OCI-LY1 (cell line): ENCODE measurements around the gene RLN3.
"Not testable (repeated sequence)": the region's sequence is repeated elsewhere in the genome, so short reads cannot be mapped to it uniquely, and the experiment has no call there.

Source experiments
- H2AFZ ChIP-seq: fragments of 200-600 bp; sonication (generic), shearing (Covaris generic); 2 replicates; pipeline ENCODE4 v1.6.0; 2014; ENCODE audit warnings: antibody characterized with exemption, mild to moderate bottlenecking, low read length
- H3F3A ChIP-seq: fragments of 200-600 bp; sonication (generic), shearing (Covaris generic); 2 replicates; pipeline ENCODE4 v1.6.0; 2014; ENCODE audit warnings: mild to moderate bottlenecking, antibody characterized with exemption, low read length, moderate library complexity; ENCODE audit not compliant: insufficient read depth
- H3K27ac ChIP-seq: fragments of 200-600 bp; sonication (generic); 2 replicates; pipeline ENCODE4 v1.5.1; 2014; ENCODE audit warnings: low read length, mixed run types, mild to moderate bottlenecking, low read depth; ENCODE audit not compliant: poor library complexity, severe bottlenecking
- H3K27me3 ChIP-seq: fragments of 200-600 bp; sonication (generic); 2 replicates; pipeline ENCODE4 v1.6.0; 2014; ENCODE audit warnings: antibody characterized with exemption, mild to moderate bottlenecking, low read length, moderate library complexity; ENCODE audit not compliant: insufficient read depth
- H3K36me3 ChIP-seq: fragments of 200-600 bp; sonication (generic); 2 replicates; pipeline ENCODE4 v1.6.1; 2014; ENCODE audit warnings: mild to moderate bottlenecking, antibody characterized with exemption, low read length, moderate library complexity, mixed read lengths; ENCODE audit not compliant: insufficient read depth
- H3K4me1 ChIP-seq: fragments of 200-600 bp; sonication (generic); 2 replicates; pipeline ENCODE4 v1.5.1; 2014; ENCODE audit warnings: mild to moderate bottlenecking, low read length, moderate library complexity; ENCODE audit not compliant: insufficient read depth, severe bottlenecking
- H3K4me2 ChIP-seq: fragments of 200-600 bp; sonication (generic), shearing (Covaris generic); 2 replicates; pipeline ENCODE4 v1.6.1; 2014; ENCODE audit warnings: low read length
- H3K4me3 ChIP-seq: fragments of 200-600 bp; sonication (generic); 2 replicates; pipeline ENCODE4 v1.5.1; 2014; ENCODE audit warnings: low read length, low read depth, mild to moderate bottlenecking, mixed read lengths; ENCODE audit not compliant: poor library complexity, severe bottlenecking
- H3K79me2 ChIP-seq: fragments of 200-600 bp; shearing (Covaris generic); 2 replicates; pipeline ENCODE4 v1.6.1; 2016; ENCODE audit warnings: mixed run types, low read length, mixed read lengths; ENCODE audit not compliant: insufficient read depth
- H3K9ac ChIP-seq: fragments of 200-600 bp; sonication (generic), shearing (Covaris generic); 2 replicates; pipeline ENCODE4 v1.6.1; 2014; ENCODE audit warnings: mild to moderate bottlenecking, low read length, mixed read lengths
- H3K9me2 ChIP-seq: fragments of 200-600 bp; sonication (generic), shearing (Covaris generic); 2 replicates; pipeline ENCODE4 v1.6.1; 2014; ENCODE audit warnings: low read depth, mild to moderate bottlenecking, low read length, mixed read lengths
- H3K9me3 ChIP-seq: fragments of 200-600 bp; shearing (Covaris generic); 2 replicates; pipeline ENCODE4 v1.6.1; 2014; ENCODE audit warnings: low read length, mixed read lengths
- H4K20me1 ChIP-seq: fragments of 200-600 bp; sonication (generic), shearing (Covaris generic); 2 replicates; pipeline ENCODE4 v1.6.0; 2016; ENCODE audit warnings: mild to moderate bottlenecking, low read length; ENCODE audit not compliant: insufficient read depth
- EZH2 ChIP-seq: fragments of 200-600 bp; sonication (generic), shearing (Covaris generic); IDR thresholded peaks from 2 replicates; pipeline ENCODE4 v1.8.0; 2017; ENCODE audit warnings: borderline replicate concordance, mixed run types, mild to moderate bottlenecking, antibody characterized with exemption, low read length, moderate library complexity, mixed read lengths
- TF ChIP-seq, protein P1 (sequence below): fragments of 200-600 bp; sonication (generic), shearing (Covaris generic); IDR thresholded peaks from 2 replicates; pipeline ENCODE4 v1.5.1; 2017; ENCODE audit warnings: mild to moderate bottlenecking, antibody characterized with exemption, low read length, moderate library complexity, mixed read lengths

RLN3 gene

DNA sequence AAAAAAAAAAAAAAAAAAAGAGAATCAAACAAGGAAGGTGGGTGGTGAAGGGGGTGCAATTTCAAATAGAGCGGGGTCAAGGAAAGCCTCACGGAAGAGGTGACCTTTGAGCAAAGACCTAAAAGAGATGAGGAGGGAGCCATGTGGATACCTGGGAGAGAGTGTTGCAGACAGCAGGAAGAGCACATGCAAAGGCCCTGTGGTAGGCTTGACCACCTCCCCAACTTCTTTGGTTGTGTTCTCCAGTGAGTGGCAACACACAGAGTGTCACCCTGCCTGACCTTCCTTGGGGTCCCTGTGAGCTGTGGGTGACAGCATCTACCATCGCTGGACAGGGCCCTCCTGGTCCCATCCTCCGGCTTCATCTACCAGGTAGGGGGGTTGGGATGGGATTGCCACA is 22.6 kb downstream of the RLN3 start:
- H4K20me1 ChIP-seq, result no peaks in the 10 kb centered on the region
- no peak overlapping the region for H3K4me2 ChIP-seq
- H3K4me3 ChIP-seq, result no peak overlapping the region
- no peaks in the 10 kb centered on the region for H3K4me1 ChIP-seq
- H3K27ac ChIP-seq, result no peak overlapping the region
- 0 out of 2 replicates have a peak, but pooled peaks cover 3% of the 10 kb centered on the region for H3K9me3 ChIP-seq
- no peaks in the 10 kb centered on the region for H3K27me3 ChIP-seq
- H2AFZ ChIP-seq, result no peak overlapping the region
- no peak for TF ChIP-seq EZH2
- TF ChIP-seq, protein P1, sequence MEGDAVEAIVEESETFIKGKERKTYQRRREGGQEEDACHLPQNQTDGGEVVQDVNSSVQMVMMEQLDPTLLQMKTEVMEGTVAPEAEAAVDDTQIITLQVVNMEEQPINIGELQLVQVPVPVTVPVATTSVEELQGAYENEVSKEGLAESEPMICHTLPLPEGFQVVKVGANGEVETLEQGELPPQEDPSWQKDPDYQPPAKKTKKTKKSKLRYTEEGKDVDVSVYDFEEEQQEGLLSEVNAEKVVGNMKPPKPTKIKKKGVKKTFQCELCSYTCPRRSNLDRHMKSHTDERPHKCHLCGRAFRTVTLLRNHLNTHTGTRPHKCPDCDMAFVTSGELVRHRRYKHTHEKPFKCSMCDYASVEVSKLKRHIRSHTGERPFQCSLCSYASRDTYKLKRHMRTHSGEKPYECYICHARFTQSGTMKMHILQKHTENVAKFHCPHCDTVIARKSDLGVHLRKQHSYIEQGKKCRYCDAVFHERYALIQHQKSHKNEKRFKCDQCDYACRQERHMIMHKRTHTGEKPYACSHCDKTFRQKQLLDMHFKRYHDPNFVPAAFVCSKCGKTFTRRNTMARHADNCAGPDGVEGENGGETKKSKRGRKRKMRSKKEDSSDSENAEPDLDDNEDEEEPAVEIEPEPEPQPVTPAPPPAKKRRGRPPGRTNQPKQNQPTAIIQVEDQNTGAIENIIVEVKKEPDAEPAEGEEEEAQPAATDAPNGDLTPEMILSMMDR, result no peak
- no peak overlapping the region for H3K9ac ChIP-seq
- no peaks in the 10 kb centered on the region for H3K9me2 ChIP-seq
- no peaks in the 10 kb centered on the region for H3K79me2 ChIP-seq
- no peaks in the 10 kb centered on the region for H3K36me3 ChIP-seq
- no peaks in the 10 kb centered on the region for H3F3A ChIP-seq

DNA sequence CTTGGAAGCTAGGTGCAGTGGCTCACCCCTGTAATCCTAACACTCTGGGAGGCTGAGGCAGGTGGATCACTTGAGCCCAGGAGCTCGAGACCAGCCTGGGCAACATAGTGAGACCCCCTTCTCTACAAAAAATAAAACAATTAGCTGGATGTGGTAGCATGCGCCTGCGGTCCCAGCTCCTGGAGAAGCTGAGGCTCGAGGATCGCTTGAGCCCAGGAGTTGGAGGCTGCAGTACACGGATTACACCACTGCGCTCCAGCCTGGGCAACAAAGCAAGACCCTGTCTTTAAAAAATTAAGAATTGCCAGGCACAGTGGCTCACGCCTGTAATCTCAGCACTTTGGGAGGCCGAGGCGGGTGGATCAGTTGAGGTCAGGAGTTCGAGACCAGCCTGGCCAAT is 23.0 kb downstream of the RLN3 start:
- not testable (repeated sequence) for H3K4me2 ChIP-seq, H3F3A ChIP-seq, H3K9ac ChIP-seq, H3K9me3 ChIP-seq, H3K79me2 ChIP-seq, H3K4me1 ChIP-seq, H3K36me3 ChIP-seq, H3K4me3 ChIP-seq, H4K20me1 ChIP-seq, H2AFZ ChIP-seq, H3K9me2 ChIP-seq, H3K27ac ChIP-seq, H3K27me3 ChIP-seq

GRCh38 chr19:14051980-14052379 is 24.0 kb downstream of the RLN3 start:
- TF ChIP-seq EZH2, result no peak
- TF ChIP-seq, protein P1, result no peak
- H3K27me3 ChIP-seq, result no peaks in the 10 kb centered on the region
- H3K36me3 ChIP-seq, result no peaks in the 10 kb centered on the region

GRCh38 chr19:14052470-14052869 is 24.5 kb downstream of the RLN3 start:
- Histone ChIP-seq H3K36me3 (no peaks in the 10 kb centered on the region), H3K4me1 (no peaks in the 10 kb centered on the region), H3K27ac (no peak overlapping the region), H3K9me3 (0 out of 2 replicates have a peak, but pooled peaks cover 3% of the 10 kb centered on the region), H3F3A (no peaks in the 10 kb centered on the region), H3K4me2 (no peak overlapping the region), H4K20me1 (no peaks in the 10 kb centered on the region), H3K27me3 (no peaks in the 10 kb centered on the region), H2AFZ (no peak overlapping the region), H3K79me2 (no peaks in the 10 kb centered on the region), H3K4me3 (no peak overlapping the region), H3K9ac (no peak overlapping the region), H3K9me2 (no peaks in the 10 kb centered on the region)
- TF ChIP-seq, protein P1, result no peak
- no peak for TF ChIP-seq EZH2

More at GRCh38 chr19:14051980-14052379, 24.0 kb downstream of the RLN3 start:
- Histone ChIP-seq H3K4me3 (no peak overlapping the region), H3K27ac (no peak overlapping the region), H3K4me1 (no peaks in the 10 kb centered on the region), H3K4me2 (no peak overlapping the region), H3K9me3 (0 out of 2 replicates have a peak, but pooled peaks cover 3% of the 10 kb centered on the region), H3K9me2 (no peaks in the 10 kb centered on the region), H3K79me2 (no peaks in the 10 kb centered on the region), H2AFZ (no peak overlapping the region), H3K9ac (no peak overlapping the region), H3F3A (no peaks in the 10 kb centered on the region), H4K20me1 (no peaks in the 10 kb centered on the region)
